ENCODE measurements around the gene AGBL4. TPM values are rescaled to one million over a fixed set of nuclear protein-coding genes. Genes with fewer than 3 reads are reported as not detected.

AGBL4 gene
- total RNA-seq, 1 experiment from 2014 or later, result not detected

- no peaks in the 10 kb centered on the region for H3K4me1 ChIP-seq (ENCODE audit: control insufficient read depth in 1 of 2, insufficient read depth in 2 of 2, low read length in 2 of 2)
- BruUV-seq (replicated peaks), result no TSS peak
- no peaks in the 10 kb centered on the region for H3K79me2 ChIP-seq (ENCODE audit: insufficient read depth, low read length)
- intact Hi-C loops (cut with micrococcal nuclease), result no loop called here
- ChIA-PET RAD21 (ENCODE audit: low non-redundant PET in 1 of 2, low total read pairs in 2 of 2, uncharacterized antibody in 2 of 2, unreplicated experiment in 2 of 2) (no interaction called here), POLR2A (no interaction called here), CTCF (no interaction called here)
- no peak for DNase-seq (ENCODE audit: low read depth, low spot score)
- H3K27me3 ChIP-seq (ENCODE audit: insufficient read depth, low read length), result peaks cover 90% of the 10 kb centered on the region
- no peaks in the 10 kb centered on the region for H4K20me1 ChIP-seq (ENCODE audit: insufficient read depth)
- H2AFZ ChIP-seq (ENCODE audit: low read depth, low read length, poor library complexity, severe bottlenecking), result no peak overlapping the region
- no peaks in the 10 kb centered on the region for H3K36me3 ChIP-seq (ENCODE audit: control insufficient read depth in 1 of 2, insufficient read depth in 2 of 2, low read length in 2 of 2)
- H3K4me2 ChIP-seq (ENCODE audit: low read length), result no peak overlapping the region
- TF ChIP-seq POLR2AphosphoS5 (IDR thresholded peaks at IDR 0.05; ENCODE audit: low read depth, low read length) (no peak), SRF (IDR thresholded peaks at IDR 0.05; ENCODE audit: low read depth) (no peak)
- H3K27ac ChIP-seq (ENCODE audit: low read depth, low read length), result no peak overlapping the region
- no peaks in the 10 kb centered on the region for H3K9me2 ChIP-seq (ENCODE audit: insufficient read depth)
- no peak overlapping the region for H3K9ac ChIP-seq (ENCODE audit: low read length)
- no peak for ATAC-seq
- H3K9me3 ChIP-seq (ENCODE audit: control insufficient read depth in 1 of 2, insufficient read depth in 1 of 2, low read depth in 1 of 2, low read length in 2 of 2), result no peaks in the 10 kb centered on the region
- H3K4me3 ChIP-seq (replicated peaks in 1 of 2; ENCODE audit: low read depth in 1 of 2, low read length in 2 of 2), result no peak overlapping the region
Measured at GRCh38 chr1:48629867-48630266, 1393.9 kb downstream of the AGBL4 start.

- ChIA-PET POLR2A (no interaction called here), CTCF (no interaction called here), RAD21 (ENCODE audit: low non-redundant PET in 1 of 2, low total read pairs in 2 of 2, uncharacterized antibody in 2 of 2, unreplicated experiment in 2 of 2) (no interaction called here)
- Histone ChIP-seq H3K9me3 (ENCODE audit: control insufficient read depth in 1 of 2, insufficient read depth in 1 of 2, low read depth in 1 of 2, low read length in 2 of 2) (no peaks in the 10 kb centered on the region), H3K9ac (ENCODE audit: low read length) (no peak overlapping the region), H3K27ac (ENCODE audit: low read depth, low read length) (no peak overlapping the region), H3K27me3 (ENCODE audit: insufficient read depth, low read length) (peaks cover 87% of the 10 kb centered on the region), H3K4me3 (replicated peaks in 1 of 2; ENCODE audit: low read depth in 1 of 2, low read length in 2 of 2) (no peak overlapping the region), H4K20me1 (ENCODE audit: insufficient read depth) (no peaks in the 10 kb centered on the region), H3K9me2 (ENCODE audit: insufficient read depth) (no peaks in the 10 kb centered on the region), H3K4me1 (ENCODE audit: control insufficient read depth in 1 of 2, insufficient read depth in 2 of 2, low read length in 2 of 2) (no peaks in the 10 kb centered on the region), H3K79me2 (ENCODE audit: insufficient read depth, low read length) (no peaks in the 10 kb centered on the region), H3K36me3 (ENCODE audit: control insufficient read depth in 1 of 2, insufficient read depth in 2 of 2, low read length in 2 of 2) (no peaks in the 10 kb centered on the region), H3K4me2 (ENCODE audit: low read length) (no peak overlapping the region), H2AFZ (ENCODE audit: low read depth, low read length, poor library complexity, severe bottlenecking) (no peak overlapping the region)
- intact Hi-C loops (cut with micrococcal nuclease), result no loop called here
- no TSS peak for BruUV-seq (replicated peaks)
- ATAC-seq (no peak), DNase-seq (ENCODE audit: low read depth, low spot score) (no peak)
- no peak for TF ChIP-seq RAD21 (IDR thresholded peaks at IDR 0.05; ENCODE audit: low read depth)
- no peak for TF ChIP-seq JUND (IDR thresholded peaks at IDR 0.05)
- TF ChIP-seq YY1 (IDR thresholded peaks at IDR 0.05; ENCODE audit: extremely low read depth, insufficient replicate concordance, low read depth, low read length), result no peak
- TF ChIP-seq POLR2AphosphoS5 (IDR thresholded peaks at IDR 0.05; ENCODE audit: low read depth, low read length), result no peak
- no peak for TF ChIP-seq TCF7L2 (IDR thresholded peaks at IDR 0.05; ENCODE audit: borderline replicate concordance, extremely low read depth, insufficient read depth, insufficient read length)
- TF ChIP-seq SP1 (IDR thresholded peaks at IDR 0.05; ENCODE audit: low read depth), result no peak
- no peak for TF ChIP-seq ZNF274 (IDR thresholded peaks at IDR 0.05; ENCODE audit: low read depth, low read length)
Measured at GRCh38 chr1:48627486-48627885, 1396.3 kb downstream of the AGBL4 start.

All from HCT116 (cell line).